HAP-1 (cell line): ENCODE data around the gene CYP4A22.
"Not testable (repeated sequence)": the region's sequence is repeated elsewhere in the genome, so short reads cannot be mapped to it uniquely, and the experiment has no call there.

Experiments used
- DNase-seq, 2 experiments: peaks; one replicate each; pipeline ENCODE4 v3.0.0-alpha.2; 2016 to 2020; ENCODE audit warnings: low spot score in 2 of 2
- H3K27me3 ChIP-seq: fragments of 250-450 bp; sonication (Bioruptor Pico); 2 replicates; pipeline ENCODE4 v1.5.1; 2020; ENCODE audit warnings: low read depth, mild to moderate bottlenecking, moderate library complexity
- H3K36me3 ChIP-seq: fragments of 250-450 bp; sonication (Bioruptor Pico); replicated peaks from 2 replicates; pipeline ENCODE4 v1.5.1; 2020; ENCODE audit warnings: mild to moderate bottlenecking
- H3K4me1 ChIP-seq: fragments of 250-450 bp; sonication (Bioruptor Pico); 2 replicates; pipeline ENCODE4 v1.5.1; 2020; ENCODE audit warnings: mild to moderate bottlenecking
- H3K4me3 ChIP-seq: fragments of 250-450 bp; sonication (Bioruptor Pico); 2 replicates; pipeline ENCODE4 v1.5.1; 2020; ENCODE audit warnings: mild to moderate bottlenecking, moderate library complexity
- H3K9me3 ChIP-seq: fragments of 250-450 bp; sonication (Bioruptor Pico); 2 replicates; pipeline ENCODE4 v1.5.1; 2020; ENCODE audit warnings: mild to moderate bottlenecking, moderate library complexity
- in situ Hi-C: fragments of 300-500 bp; cut with MboI; formaldehyde crosslinking; loops from 3 replicates; pipeline ENCODE4 v1.14.3; 2020; ENCODE audit warnings: low sequenced_read_pairs, inconsistent platforms, mixed read lengths

The CYP4A22 gene

GRCh38 chr1:47194311-47194710, 57.1 kb downstream of the CYP4A22 start:
- H3K4me1 ChIP-seq = no peaks in the 10 kb centered on the region
- no peaks in the 10 kb centered on the region for H3K36me3 ChIP-seq
- no peaks in the 10 kb centered on the region for H3K27me3 ChIP-seq
- H3K4me3 ChIP-seq = no peak overlapping the region
- no peaks in the 10 kb centered on the region for H3K9me3 ChIP-seq
- in situ Hi-C loops = loop anchor here (5.0 to 10.0 kb wide), 2 partner anchors 68 to 520 kb away; no protein-coding TSS in a partner anchor
- DNase-seq = no peak

DNA sequence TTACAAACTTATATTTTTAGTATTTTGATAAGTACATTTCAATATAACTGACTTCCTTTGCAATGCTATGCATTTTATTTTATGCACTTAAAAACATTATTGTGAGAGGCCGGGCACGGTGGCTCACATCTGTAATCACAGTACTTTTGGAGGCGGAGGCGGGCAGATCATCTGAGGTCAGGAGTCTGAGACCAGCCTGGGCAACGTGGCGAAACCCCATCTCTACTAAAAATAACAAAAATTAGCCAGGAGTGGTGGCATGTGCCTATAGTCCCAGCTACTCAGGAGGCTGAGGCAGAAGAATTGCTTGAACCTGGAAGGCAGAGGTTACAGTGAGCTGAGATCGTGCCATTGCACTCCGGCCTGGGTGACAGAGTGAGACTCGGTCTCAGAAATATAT, 58.7 kb downstream of the CYP4A22 start:
- in situ Hi-C loops = loop anchor here (10.0 kb wide), 1 partner anchor 519 kb away; no protein-coding TSS in a partner anchor
- H3K9me3 ChIP-seq, H3K36me3 ChIP-seq: not testable (repeated sequence)

GRCh38 chr1:47196622-47197021, 59.4 kb downstream of the CYP4A22 start:
- Histone ChIP-seq H3K4me3 (no peak overlapping the region), H3K4me1 (no peaks in the 10 kb centered on the region), H3K36me3 (no peaks in the 10 kb centered on the region), H3K9me3 (no peaks in the 10 kb centered on the region), H3K27me3 (no peaks in the 10 kb centered on the region)
- DNase-seq = no peak
- in situ Hi-C loops = loop anchor here (10.0 kb wide), 1 partner anchor 518 kb away; no protein-coding TSS in a partner anchor

More for the DNA sequence above, 58.7 kb downstream of the CYP4A22 start:
- not testable (repeated sequence) for H3K27me3 ChIP-seq, H3K4me3 ChIP-seq, DNase-seq, H3K4me1 ChIP-seq

DNA sequence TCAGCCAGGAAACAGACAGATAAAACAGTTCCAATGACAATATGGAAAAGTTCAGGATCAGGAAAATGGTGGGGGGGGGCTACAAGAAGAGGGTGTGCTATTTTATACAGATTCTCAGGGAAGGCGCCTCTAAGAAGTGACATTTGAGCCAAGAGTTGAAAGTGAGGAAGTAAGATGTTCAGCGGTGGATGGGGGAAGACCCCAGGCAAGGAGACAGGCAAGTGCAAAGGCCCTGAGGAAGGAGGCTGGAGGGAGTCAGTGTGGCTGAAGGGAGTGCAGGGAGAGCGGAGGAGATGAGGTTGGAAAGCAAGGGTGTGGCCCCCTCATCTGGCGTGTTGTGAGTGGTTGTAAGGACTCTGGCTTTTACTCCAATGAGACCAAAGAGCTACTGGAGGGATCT, 61.0 kb downstream of the CYP4A22 start:
- no peaks in the 10 kb centered on the region for H3K27me3 ChIP-seq
- in situ Hi-C loops = loop anchor here (10.0 kb wide), 1 partner anchor 517 kb away; no protein-coding TSS in a partner anchor

More for the DNA sequence above, 61.0 kb downstream of the CYP4A22 start:
- no peaks in the 10 kb centered on the region for H3K4me1 ChIP-seq
- H3K4me3 ChIP-seq = no peak overlapping the region
- no peak for DNase-seq
- no peaks in the 10 kb centered on the region for H3K36me3 ChIP-seq
- no peaks in the 10 kb centered on the region for H3K9me3 ChIP-seq
